Activated naive CD8-positive, alpha-beta T cell treated with anti-CD3 and anti-CD28 coated beads, Interleukin-2, amount 50 U/mL, for 24 hours (primary cell): ENCODE data around the gene NDST4.

Source experiments
- ATAC-seq: fragments of 150-1000 bp; cut with Tn5 transposase; one replicate; pipeline ENCODE4 v1.10.0; 2021
- DNase-seq: peaks from one replicate; pipeline ENCODE4 v3.0.0; 2021
- H3K27ac Mint-ChIP-seq: one replicate; pipeline ENCODE4 v1.8.0; 2021; ENCODE audit warnings: mild to moderate bottlenecking, mixed read lengths
- H3K27me3 Mint-ChIP-seq: one replicate; pipeline ENCODE4 v1.8.0; 2021; ENCODE audit warnings: mixed read lengths
- H3K36me3 Mint-ChIP-seq: one replicate; pipeline ENCODE4 v1.8.0; 2021; ENCODE audit warnings: low read depth, mixed read lengths
- H3K4me1 Mint-ChIP-seq: one replicate; pipeline ENCODE4 v1.8.0; 2021; ENCODE audit warnings: mixed read lengths
- H3K4me3 Mint-ChIP-seq: one replicate; pipeline ENCODE4 v1.8.0; 2021; ENCODE audit warnings: mild to moderate bottlenecking, moderate library complexity, mixed read lengths
- H3K9me3 Mint-ChIP-seq: one replicate; pipeline ENCODE4 v1.8.0; 2021; ENCODE audit warnings: mixed read lengths

The NDST4 gene

GRCh38 chr4:115113506-115114106 is at the start of gene NDST4:
TSS of gene NDST4 (minus strand) at chr4:115113620. CDS start at chr4:115077036, 36,584 bp downstream.
- H3K27me3 Mint-ChIP-seq, result no peaks in the 10 kb centered on the region
- no peaks in the 10 kb centered on the region for H3K4me1 Mint-ChIP-seq
- no peaks in the 10 kb centered on the region for H3K36me3 Mint-ChIP-seq
- no peak within 1 kb of the TSS for H3K4me3 Mint-ChIP-seq
- DNase-seq, result no peak
- ATAC-seq, result no peak
- H3K27ac Mint-ChIP-seq, result no peak within 1 kb of the TSS
- H3K9me3 Mint-ChIP-seq, result no peaks in the 10 kb centered on the region

GRCh38 chr4:115159141-115159540 is 45.7 kb upstream of the NDST4 start:
- no peaks in the 10 kb centered on the region for H3K36me3 Mint-ChIP-seq
- H3K9me3 Mint-ChIP-seq, result no peaks in the 10 kb centered on the region
- H3K4me1 Mint-ChIP-seq, result no peaks in the 10 kb centered on the region
- no peak for ATAC-seq
- no peaks in the 10 kb centered on the region for H3K27me3 Mint-ChIP-seq
- no peak overlapping the region for H3K27ac Mint-ChIP-seq
- no peak for DNase-seq
- H3K4me3 Mint-ChIP-seq, result no peak overlapping the region

- Mint-ChIP-seq H3K27ac (no peak overlapping the region), H3K27me3 (no peaks in the 10 kb centered on the region), H3K36me3 (no peaks in the 10 kb centered on the region), H3K9me3 (no peaks in the 10 kb centered on the region), H3K4me1 (no peaks in the 10 kb centered on the region), H3K4me3 (no peak overlapping the region)
- no peak for DNase-seq
- ATAC-seq, result no peak
These were observed 44.9 kb upstream of the NDST4 start for GRCh38 chr4:115158296-115158695.

- H3K9me3 Mint-ChIP-seq, result no peaks in the 10 kb centered on the region
- no peaks in the 10 kb centered on the region for H3K27me3 Mint-ChIP-seq
- DNase-seq, result no peak
- H3K4me1 Mint-ChIP-seq, result no peaks in the 10 kb centered on the region
- no peak for ATAC-seq
- H3K36me3 Mint-ChIP-seq, result no peaks in the 10 kb centered on the region
- H3K27ac Mint-ChIP-seq, result no peak overlapping the region
- H3K4me3 Mint-ChIP-seq, result no peak overlapping the region
These were observed 41.4 kb upstream of the NDST4 start for GRCh38 chr4:115154826-115155225.

- no peaks in the 10 kb centered on the region for H3K27me3 Mint-ChIP-seq
- no peak overlapping the region for H3K4me3 Mint-ChIP-seq
- H3K4me1 Mint-ChIP-seq, result no peaks in the 10 kb centered on the region
- H3K36me3 Mint-ChIP-seq, result no peaks in the 10 kb centered on the region
- DNase-seq (no peak), ATAC-seq (no peak)
- peaks cover 3% of the 10 kb centered on the region for H3K9me3 Mint-ChIP-seq
- no peak overlapping the region for H3K27ac Mint-ChIP-seq
These were observed 39.5 kb upstream of the NDST4 start for GRCh38 chr4:115152965-115153364.

- Mint-ChIP-seq H3K9me3 (peaks cover 3% of the 10 kb centered on the region), H3K4me3 (no peak overlapping the region), H3K36me3 (no peaks in the 10 kb centered on the region), H3K4me1 (no peaks in the 10 kb centered on the region), H3K27ac (no peak overlapping the region), H3K27me3 (no peaks in the 10 kb centered on the region)
- no peak for DNase-seq
- no peak for ATAC-seq
These were observed 38.7 kb upstream of the NDST4 start for GRCh38 chr4:115152081-115152480.

GRCh38 chr4:115149106-115149505 is 35.7 kb upstream of the NDST4 start:
- no peak overlapping the region for H3K4me3 Mint-ChIP-seq
- no peak for ATAC-seq
- no peaks in the 10 kb centered on the region for H3K27me3 Mint-ChIP-seq
- no peaks in the 10 kb centered on the region for H3K36me3 Mint-ChIP-seq
- H3K27ac Mint-ChIP-seq, result no peak overlapping the region
- H3K9me3 Mint-ChIP-seq, result peaks cover 3% of the 10 kb centered on the region
- no peaks in the 10 kb centered on the region for H3K4me1 Mint-ChIP-seq
- no peak for DNase-seq

- H3K4me3 Mint-ChIP-seq, result no peak overlapping the region
- peaks cover 3% of the 10 kb centered on the region for H3K9me3 Mint-ChIP-seq
- H3K36me3 Mint-ChIP-seq, result no peaks in the 10 kb centered on the region
- H3K27me3 Mint-ChIP-seq, result no peaks in the 10 kb centered on the region
- ATAC-seq (no peak), DNase-seq (no peak)
- no peaks in the 10 kb centered on the region for H3K4me1 Mint-ChIP-seq
- H3K27ac Mint-ChIP-seq, result no peak overlapping the region
These were observed 32.2 kb upstream of the NDST4 start for GRCh38 chr4:115145393-115146160.

GRCh38 chr4:115128037-115128436 is 14.6 kb upstream of the NDST4 start:
- Mint-ChIP-seq H3K27ac (no peak overlapping the region), H3K27me3 (no peaks in the 10 kb centered on the region), H3K36me3 (no peaks in the 10 kb centered on the region), H3K4me3 (no peak overlapping the region), H3K4me1 (no peaks in the 10 kb centered on the region), H3K9me3 (peaks cover 10% of the 10 kb centered on the region)
- ATAC-seq (no peak), DNase-seq (no peak)

GRCh38 chr4:115126491-115126890 is 13.1 kb upstream of the NDST4 start:
- no peaks in the 10 kb centered on the region for H3K36me3 Mint-ChIP-seq
- no peak overlapping the region for H3K4me3 Mint-ChIP-seq
- peaks cover 10% of the 10 kb centered on the region for H3K9me3 Mint-ChIP-seq
- no peaks in the 10 kb centered on the region for H3K27me3 Mint-ChIP-seq
- ATAC-seq, result no peak
- no peaks in the 10 kb centered on the region for H3K4me1 Mint-ChIP-seq
- no peak overlapping the region for H3K27ac Mint-ChIP-seq
- DNase-seq, result no peak

GRCh38 chr4:115121351-115122043 is 8.1 kb upstream of the NDST4 start:
- H3K4me3 Mint-ChIP-seq, result no peak overlapping the region
- H3K36me3 Mint-ChIP-seq, result no peaks in the 10 kb centered on the region
- no peak overlapping the region for H3K27ac Mint-ChIP-seq
- H3K27me3 Mint-ChIP-seq, result no peaks in the 10 kb centered on the region
- H3K4me1 Mint-ChIP-seq, result no peaks in the 10 kb centered on the region
- peaks cover 7% of the 10 kb centered on the region for H3K9me3 Mint-ChIP-seq
- ATAC-seq (no peak), DNase-seq (no peak)

- ATAC-seq (no peak), DNase-seq (no peak)
- no peak overlapping the region for H3K27ac Mint-ChIP-seq
- H3K36me3 Mint-ChIP-seq, result no peaks in the 10 kb centered on the region
- H3K9me3 Mint-ChIP-seq, result no peaks in the 10 kb centered on the region
- H3K27me3 Mint-ChIP-seq, result no peaks in the 10 kb centered on the region
- no peak overlapping the region for H3K4me3 Mint-ChIP-seq
- no peaks in the 10 kb centered on the region for H3K4me1 Mint-ChIP-seq
These were observed 6.5 kb upstream of the NDST4 start for GRCh38 chr4:115119804-115120352.

- Mint-ChIP-seq H3K4me3 (no peak overlapping the region), H3K4me1 (no peaks in the 10 kb centered on the region), H3K36me3 (no peaks in the 10 kb centered on the region), H3K27ac (no peak overlapping the region), H3K27me3 (no peaks in the 10 kb centered on the region), H3K9me3 (no peaks in the 10 kb centered on the region)
- ATAC-seq (no peak), DNase-seq (no peak)
These were observed 4.2 kb upstream of the NDST4 start for GRCh38 chr4:115117651-115118050.

GRCh38 chr4:115110191-115111181 is 2.9 kb downstream of the NDST4 start:
- Mint-ChIP-seq H3K27me3 (no peaks in the 10 kb centered on the region), H3K36me3 (no peaks in the 10 kb centered on the region), H3K9me3 (no peaks in the 10 kb centered on the region), H3K4me3 (no peak overlapping the region), H3K4me1 (no peaks in the 10 kb centered on the region), H3K27ac (no peak overlapping the region)
- DNase-seq (no peak), ATAC-seq (no peak)
